Suppressor macrophage (primary cell): Measurements from ENCODE around the gene PSMA8.
"Not testable (repeated sequence)": the region's sequence is repeated elsewhere in the genome, so short reads cannot be mapped to it uniquely, and the experiment has no call there.

Source experiments
- DNase-seq, 4 experiments: peaks; one replicate each; pipeline ENCODE4 v3.0.0-alpha.2; 2020 to 2022

PSMA8 gene

DNA sequence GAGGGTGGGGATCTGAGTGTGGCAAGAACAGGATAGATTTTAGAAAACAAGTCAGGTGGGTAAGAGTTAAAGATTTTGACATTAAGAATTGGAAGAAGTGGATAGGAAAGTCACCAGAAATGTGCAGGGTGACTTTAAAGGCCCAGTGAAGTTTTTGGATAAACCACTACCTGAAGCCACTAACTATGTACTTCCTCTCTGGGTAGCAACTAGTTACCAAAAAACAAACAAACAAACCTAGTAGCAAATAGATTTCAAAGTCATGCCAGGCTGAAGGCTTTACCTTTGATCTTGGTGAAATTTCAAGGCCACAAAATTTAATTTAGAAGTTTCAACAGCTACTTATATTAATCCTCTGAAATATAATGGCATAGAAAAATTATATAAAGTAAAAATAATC lies 42.5 kb downstream of the PSMA8 start:
- DNase-seq = no peak

DNA sequence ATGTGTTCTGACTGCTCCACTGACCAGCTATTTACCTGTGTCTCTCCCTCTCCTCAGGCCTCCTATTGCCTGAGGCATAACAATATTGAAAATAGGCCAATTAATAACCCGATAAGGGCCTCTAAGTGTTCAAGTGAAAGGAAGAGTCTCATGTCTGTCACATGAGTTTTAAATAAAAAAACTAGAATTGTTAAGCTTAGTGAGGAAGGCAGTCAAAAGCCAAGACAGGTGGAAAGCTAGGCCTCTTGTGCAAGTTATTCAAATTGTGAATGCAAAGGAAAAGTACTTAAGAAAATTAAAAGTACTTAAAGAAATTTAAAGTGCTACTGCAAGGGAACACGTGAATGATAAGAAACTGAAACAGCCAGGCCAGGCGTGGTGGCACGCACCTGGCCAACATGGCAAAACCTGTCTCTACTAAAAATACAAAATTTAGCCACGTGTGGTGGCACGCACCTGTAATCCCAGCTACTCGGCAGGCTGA lies 47.7 kb downstream of the PSMA8 start:
- no peak for DNase-seq

DNA sequence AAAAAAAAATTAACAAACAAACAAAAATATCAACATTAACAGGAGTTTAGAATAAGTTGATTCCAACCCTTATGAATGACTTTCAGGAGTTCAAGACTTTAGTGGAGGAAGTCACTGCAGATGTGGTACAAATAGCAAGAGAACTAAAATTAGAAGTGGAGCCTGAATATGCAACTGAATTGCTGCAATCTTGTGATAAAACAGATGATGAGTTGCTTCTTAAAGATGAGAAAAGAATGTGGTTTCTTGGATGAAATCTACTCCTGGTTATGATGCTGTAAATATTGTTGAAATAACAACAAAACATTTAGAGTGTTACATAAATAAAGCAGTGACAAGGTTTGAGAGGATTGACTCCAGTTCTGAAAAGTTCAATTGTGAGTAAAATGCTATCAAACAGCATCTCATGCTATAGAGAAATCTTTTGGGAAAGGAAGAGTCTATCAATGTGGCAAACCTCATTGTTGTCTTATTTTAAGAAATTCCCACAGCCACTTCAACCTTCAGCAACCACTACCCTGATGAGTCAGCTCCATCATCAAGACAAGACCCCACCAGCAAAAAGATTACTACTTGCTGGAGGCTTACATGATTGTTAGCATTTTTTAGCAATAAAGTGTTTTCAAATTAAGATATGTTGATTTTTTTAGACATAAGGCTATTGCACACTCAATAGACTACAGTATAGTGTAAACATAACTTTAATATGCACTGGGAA lies 49.9 kb downstream of the PSMA8 start:
- no peak for DNase-seq

DNA sequence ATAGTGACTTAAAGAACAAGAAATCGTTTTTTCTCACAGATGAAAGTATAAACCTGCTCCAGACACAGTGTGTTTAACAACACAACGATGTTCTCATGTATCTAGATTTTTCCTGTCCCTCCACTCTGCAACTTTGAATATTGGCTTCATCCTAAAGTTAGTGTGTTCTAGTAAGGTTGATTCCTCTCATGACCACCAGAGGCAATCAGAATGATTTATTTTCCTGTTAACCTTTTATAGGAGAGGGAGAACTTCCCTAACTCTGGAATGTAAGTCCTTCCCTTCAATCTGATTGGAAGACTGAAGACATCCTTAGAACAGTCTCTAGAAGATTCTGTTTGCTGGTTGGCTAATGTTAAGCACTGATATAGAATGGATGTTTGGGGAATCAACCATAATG lies 51.6 kb downstream of the PSMA8 start:
- DNase-seq = no peak

DNA sequence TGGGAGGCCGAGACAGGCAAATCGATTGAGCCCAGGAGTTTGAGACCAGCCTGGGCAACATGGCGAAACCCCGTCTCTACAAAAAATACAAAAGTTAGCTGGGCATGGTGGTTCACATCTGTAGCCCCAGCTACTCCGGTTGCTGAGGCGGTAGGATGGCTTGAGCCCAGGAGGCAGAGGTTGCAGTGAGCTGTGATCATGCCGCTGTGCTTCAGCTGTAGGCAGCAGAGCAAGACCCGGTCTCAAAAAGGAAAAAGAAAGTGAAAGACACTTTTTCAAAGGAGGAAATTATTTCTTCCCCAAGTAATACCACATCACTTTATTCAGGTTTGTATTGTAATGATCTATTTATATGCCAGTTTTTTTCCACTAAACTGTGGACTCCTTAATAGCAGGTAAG lies 56.8 kb downstream of the PSMA8 start:
- peak in 3 of 4 experiments; percentile 6 to 13 (median 10) for DNase-seq

DNA sequence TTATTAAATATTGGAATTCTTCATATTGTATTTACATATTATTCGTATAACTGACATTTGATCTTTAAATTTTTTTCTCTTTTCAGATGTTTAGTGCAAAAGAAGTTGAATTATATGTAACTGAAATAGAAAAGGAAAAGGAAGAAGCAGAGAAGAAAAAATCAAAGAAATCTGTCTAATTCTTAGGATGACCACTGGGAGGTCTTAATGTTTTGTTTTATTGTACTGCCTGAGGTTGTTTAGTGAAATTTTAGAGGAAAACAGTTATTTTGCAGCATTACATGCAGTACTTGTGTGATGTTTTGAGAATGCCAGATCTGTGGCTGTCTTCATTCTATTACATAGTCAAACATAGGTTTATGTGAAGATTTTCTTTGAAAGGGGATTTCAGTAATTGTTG lies 58.6 kb downstream of the PSMA8 start:
- DNase-seq = no peak

DNA sequence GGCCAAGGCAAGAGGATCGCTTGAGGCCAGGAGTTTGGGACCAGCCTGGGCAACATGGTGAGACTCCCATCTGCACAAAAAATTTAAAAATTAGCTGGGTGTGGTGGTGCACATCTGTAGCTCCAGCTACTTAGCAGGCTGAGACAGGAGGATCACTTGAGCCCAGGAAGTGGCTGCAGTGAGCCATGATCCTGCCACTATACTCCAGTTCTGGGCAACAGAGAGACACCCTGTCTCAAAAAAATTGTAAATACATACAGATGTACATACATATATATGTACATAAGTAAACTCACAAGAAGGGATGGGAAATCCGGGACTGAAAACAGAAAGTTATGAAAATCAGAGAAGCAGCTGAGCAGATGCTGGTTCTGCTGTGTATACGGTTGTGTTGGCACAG lies 62.9 kb downstream of the PSMA8 start:
- DNase-seq = no peak

DNA sequence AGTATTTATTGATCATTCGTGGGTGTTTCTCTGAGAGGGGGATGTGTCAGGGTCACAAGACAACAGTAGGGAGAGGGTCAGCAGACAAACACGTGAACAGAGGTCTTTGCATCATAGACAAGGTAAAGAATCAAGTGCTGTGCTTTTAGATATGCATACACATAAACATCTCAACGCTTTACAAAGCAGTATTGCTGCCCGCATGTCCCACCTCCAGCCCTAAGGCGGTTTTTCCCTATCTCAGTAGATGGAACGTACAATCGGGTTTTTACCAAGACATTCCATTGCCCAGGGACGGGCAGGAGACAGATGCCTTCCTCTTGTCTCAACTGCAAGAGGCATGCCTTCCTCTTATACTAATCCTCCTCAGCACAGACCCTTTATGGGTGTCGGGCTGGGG lies 68.3 kb downstream of the PSMA8 start:
- DNase-seq = not testable (repeated sequence)

DNA sequence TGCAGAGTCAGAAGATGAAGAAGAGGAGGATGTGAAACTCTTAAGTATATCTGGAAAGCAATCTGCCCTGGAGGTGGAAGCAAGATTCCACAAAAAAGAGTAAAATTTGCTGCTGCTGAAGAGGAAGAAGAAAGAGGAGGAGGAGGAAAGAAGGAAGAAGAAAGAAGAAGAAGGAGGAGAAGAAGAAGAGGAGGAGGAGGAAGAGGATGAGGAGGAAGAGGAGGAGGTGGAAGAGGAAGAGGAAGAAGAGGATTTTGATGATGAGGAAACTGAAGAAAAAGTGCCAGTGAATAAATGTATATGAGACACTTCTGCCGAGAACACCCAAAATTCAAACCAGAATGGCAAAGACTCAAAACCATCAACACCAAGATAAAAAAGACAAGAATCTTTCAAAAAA lies 71.6 kb downstream of the PSMA8 start:
- no peak for DNase-seq

DNA sequence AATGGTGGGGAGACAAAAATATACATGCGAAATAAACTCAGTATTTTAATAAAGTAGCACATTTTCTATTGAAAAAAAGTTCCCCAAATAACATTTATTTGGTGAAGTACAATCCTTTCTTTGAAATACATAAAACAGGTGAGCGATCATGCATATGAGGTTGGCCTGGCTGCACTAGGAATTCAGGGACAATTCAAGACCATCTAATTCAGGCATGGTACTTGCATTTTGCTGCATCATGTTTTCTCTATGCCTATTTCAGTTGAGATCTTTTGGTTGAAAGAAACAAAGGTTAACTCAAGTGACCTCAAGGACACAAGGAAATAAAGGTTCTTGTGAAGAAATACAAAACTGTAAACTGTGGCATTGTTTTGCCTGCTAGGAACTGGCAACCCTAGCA lies 72.8 kb downstream of the PSMA8 start:
- DNase-seq = no peak

DNA sequence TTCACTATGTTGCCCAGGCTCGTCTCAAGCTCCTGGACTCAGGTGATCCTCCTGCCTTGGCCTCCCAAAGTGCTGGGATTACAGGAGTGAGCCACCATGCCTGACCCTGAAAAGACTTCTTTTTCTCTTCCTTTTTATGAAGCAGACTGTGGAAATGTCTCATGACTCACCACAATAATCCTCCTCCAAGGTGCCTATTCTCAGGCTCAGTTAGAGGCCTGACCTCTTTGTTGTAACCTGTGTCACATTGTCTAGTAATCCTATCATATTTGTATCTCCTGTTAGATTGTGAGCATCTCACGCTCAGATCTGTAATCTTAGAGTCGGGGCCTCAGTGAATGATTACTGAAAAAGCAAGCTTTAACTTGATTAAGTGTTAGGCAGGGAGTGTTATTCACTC lies 74.3 kb downstream of the PSMA8 start:
- DNase-seq = no peak

DNA sequence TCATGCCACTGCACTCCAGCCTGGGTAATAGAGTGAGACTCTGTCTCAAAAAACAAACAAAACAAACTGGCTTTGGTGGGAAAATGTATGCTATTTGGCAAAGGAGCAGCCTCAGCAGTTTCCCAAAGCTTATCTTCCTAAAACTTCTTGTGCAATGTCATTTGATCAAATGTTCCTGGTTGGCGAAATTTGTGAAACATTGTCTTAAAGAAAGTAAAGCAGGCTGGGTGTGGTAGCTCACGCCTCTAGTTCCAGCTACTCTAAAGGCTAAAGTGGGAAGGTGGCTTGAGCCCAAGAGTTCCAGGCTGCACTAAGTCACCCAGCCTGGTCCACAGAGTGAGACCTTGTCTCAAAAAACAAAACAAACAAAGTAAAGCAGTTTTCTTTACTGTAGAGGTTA lies 75.3 kb downstream of the PSMA8 start:
- DNase-seq = no peak

DNA sequence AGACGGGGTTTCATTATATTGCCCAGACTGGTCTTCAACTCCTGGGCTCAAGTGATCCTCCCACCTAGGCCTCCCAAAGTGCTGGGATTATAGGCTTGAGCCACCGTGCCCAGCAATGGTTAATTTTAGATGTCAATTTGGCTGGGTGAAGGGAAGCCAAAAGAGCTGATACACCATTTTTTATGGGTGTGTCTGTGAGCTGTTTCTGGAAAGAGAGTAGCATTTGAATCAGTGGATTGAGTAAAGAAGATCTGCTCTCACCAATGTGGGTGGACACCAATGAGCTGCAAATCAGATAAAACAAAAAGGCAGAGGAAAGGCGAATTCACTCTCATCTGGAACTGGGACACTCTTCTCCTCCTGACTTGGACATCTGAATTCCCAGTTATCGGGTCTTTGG lies 76.5 kb downstream of the PSMA8 start:
- DNase-seq = no peak

DNA sequence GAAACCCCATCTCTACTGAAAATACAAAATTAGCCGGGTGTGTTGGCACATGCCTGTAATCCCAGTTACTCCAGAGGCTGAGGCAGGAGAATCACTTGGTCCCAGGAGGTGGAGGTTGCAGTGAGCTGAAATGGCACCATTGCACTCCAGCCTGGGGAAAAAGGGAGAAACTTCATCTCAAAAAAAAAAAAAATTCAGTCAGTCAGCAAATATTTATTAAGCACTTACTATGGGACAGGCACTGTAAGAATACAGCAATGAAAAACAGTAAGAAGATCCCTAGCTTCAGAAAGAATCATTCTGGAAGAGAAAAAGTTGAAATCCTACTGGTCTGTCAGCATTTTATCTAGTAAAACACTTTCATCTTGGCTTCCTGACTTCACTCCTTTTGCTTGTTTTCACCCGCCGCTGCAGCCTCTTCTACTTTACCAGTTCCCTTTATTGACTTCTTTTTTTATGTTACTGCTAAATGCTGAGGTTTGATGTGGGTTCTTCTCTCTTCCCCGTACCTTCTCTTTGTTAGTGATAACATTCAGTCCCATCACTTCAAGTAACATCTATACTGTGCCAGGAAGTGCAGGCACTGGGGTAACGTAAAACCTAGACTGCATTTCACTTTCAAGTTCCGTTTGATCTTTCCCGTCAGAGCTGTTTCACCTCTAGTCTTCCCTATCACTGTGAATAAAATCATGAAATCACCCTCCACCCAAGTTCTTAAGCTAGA lies 81.7 kb downstream of the PSMA8 start:
- DNase-seq = peak; percentile 10 to 41 (median 20)

DNA sequence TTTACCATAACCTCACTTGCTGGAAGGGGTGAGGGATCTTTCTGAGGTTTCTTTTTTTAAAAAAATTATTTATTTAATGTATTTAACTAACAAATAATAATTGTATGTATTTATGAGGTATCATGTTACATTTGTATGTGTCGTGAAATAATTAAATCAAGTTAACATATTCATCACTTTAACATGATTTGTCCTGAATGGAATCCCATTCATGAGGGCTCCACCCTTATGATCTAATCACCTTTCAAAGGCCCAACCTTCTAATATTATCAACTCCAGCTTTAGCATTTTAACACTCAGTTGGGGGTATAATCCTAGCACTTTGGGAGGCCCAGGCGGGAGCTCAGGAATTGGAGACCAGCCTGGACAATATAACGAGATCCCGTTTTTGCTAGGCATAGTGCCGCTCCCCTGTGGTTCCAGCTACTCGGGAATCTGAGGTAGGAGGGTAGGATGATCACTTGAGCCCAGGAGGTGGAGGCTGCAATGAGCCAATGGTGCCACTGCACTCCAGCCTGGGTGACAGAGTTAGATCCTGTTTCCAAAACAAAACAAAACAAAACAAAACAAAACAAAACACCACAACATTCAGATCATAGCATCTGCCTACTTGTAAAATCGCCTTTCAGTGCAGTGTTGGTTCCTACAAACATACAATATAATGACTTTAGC lies 91.5 kb downstream of the PSMA8 start:
- DNase-seq = peak in 3 of 4 experiments; percentile 5 to 27 (median 21)

DNA sequence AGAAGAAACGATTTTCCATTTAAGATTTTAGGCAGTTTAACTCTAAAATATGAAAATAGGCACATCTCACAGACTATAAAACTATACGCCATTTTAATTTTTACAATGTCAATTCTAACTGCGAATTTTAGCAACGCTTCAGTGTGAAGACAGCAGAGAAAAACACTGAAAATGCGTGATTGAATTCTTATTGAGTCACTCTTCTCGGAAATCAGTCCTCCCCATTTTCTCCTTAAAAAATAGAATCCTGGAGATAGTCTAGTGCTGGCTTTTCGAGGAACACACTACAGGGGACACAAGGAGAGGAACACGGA lies 92.2 kb downstream of the PSMA8 start:
- DNase-seq = no peak

DNA sequence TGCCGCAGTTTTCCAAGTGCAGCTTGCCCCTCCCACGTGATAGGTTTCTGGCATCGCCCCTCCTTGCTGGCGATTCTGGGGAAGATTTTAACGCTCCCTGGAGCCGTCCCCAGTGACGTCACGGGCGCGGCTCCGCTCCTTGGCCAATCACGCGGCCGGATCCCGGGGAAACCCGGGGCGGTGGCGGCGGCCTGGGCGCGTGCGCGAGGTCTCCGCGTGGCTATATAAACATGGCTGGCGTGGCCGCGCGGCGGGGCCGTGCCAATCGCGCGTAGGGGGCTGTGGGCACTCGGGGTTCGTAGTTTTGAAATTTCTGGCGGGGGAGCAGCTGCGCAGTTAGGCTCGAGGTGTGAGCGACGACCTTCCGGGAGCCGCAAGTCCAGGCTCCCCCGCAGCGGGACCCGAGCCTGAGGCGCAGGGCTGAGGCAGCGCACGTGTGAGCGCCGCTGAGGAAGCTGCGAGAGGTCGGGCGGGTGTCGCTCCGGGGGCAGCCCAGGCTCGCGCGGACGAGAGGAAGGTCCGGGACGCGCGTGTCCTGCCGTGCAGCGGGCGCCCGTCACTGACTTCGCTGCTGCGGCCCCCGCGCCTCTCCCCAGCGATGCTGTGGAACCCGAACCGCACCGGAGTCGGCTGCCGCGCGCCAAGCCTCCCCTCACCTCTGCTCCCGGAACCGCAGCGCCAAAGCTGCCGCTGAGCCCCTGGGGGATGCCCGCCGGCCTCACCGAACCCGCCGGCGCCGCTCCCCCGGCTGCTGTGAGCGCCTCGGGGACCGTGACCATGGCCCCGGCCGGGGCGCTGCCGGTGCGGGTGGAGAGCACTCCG lies 92.8 kb downstream of the PSMA8 start, which contains the start of gene TAF4B:
Gene TAF4B (plus strand): TSS at position 217 of the 822 bp plus-strand sequence. CDS start 489 bp downstream, at position 706.
- DNase-seq = peak; percentile 96 to 99 (median 98)

DNA sequence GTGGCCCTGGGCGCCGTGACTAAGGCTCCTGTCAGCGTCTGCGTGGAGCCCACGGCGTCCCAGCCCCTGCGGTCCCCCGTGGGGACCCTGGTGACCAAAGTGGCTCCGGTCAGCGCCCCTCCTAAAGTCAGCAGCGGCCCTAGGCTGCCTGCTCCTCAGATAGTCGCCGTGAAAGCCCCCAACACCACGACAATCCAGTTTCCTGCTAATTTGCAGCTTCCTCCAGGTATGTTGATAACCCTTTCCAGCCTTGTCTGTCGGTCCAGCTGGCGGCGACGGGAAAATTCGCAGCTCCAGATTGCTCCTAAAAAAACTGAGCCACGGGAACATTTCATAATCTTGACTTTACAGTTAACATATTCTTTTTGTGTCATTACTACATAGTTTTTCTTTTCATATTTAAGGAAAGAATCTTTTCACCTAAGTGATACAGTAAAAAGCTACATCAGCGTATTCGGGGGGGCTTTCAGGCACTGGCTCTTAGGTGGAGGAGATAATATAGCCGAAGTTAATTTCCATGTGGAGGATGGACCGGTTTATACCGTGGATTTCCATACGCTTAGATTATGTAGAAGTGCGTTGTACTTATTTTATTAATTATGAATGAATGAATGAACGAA lies 93.5 kb downstream of the PSMA8 start:
- DNase-seq = no peak

DNA sequence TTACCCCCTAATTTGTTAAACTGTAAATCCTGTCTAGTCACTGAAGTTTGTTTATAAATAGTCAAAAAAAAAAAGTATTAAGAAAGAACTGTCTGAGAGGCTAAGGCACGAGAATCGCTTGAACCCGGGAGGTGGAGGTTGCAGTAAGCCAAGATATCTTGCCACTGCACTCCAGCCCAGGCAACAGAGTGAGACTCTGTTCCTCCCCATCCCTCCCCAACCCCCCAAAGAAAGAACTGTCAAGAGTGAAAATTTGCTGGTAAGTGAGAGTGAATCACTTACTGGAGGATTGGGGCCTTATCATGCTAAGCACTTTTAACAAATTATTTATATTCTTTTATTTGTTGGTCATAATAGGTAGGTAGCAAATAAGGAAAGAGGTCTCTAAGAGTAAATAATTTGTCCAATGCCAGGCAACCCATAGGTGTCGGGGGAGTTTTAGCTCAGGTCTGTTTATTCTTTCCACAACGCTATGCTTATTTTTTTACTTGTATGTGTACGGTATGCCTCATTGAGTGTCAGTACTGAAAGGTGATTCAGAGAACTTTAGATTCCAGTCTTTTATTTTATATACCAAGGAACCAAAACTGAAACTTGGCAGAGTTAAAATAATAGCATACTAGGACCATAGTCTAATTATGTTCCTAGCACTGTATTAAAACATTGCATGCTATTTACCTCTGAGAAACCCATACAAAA lies 95.0 kb downstream of the PSMA8 start:
- no peak for DNase-seq

DNA sequence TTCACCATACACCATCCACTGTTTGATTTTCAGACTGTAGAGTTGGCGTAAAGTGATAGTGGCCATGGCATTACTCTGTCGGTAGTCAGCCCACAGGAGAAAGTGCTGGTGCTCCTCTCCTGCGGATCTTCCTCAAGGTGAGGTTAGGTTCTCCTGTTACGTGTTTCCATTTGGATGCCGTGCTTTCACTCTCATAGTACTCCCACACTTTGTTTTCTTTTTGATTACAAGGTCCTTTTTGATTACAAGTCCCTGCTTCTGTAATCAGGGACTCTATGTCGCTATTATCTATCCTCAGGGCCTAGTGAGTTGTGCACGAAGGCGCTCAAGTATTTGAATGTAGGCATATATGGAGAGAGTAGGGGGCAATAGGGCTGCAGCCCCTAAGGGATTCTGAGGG lies 96.8 kb downstream of the PSMA8 start:
- DNase-seq = no peak

DNA sequence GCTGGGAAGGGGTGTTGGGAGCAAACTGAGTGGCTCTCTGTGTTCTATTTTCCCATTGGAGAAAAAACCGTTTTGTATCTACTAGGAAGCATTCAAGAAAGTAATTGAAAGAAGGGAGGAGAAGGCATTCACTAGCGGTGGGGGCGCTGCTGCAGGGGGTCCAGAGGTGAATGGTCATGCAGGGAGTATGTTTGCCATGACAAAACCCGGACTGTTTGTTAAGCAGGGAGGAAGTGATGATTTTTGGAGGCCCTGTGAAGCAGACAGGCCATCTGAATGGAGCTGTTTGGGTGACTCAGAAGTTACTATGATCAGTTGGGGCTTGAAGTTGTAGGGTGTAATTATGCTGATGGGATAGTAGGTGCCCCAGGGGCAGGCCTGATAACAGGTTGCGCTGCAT lies 99.5 kb downstream of the PSMA8 start:
- no peak for DNase-seq

DNA sequence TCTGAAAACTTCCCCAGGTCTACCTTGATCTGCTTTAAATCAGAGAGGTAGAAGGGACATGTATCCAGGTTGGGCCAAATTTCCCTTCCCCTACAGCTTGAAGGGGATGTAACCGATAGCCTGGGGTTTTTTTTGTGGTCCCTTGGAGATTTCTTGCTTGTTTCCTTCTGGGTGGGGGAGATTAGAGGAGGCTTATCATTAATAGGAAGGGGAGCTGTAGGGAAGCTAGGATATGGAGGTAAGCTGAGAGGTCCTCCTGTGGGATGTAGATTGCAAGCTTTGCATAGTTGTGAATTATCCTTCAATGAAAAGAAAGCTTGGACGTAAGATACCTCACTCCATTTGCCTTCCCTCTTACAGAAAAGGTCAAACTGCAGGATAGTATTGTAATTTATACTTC lies 103.7 kb downstream of the PSMA8 start:
- not testable (repeated sequence) for DNase-seq
